Uterus (tissue), 2 donors: ENCODE measurements around the gene ADAMTS2.

ENCODE experiments used
- POLR2A ChIP-seq, 2 donors: fragments of 450-650 bp; IDR thresholded peaks; one replicate each; pipeline ENCODE4 v1.6.1; 2016; ENCODE audit warnings: antibody characterized with exemption in 2 of 2, mild to moderate bottlenecking in 1 of 2, moderate library complexity in 1 of 2
- TF ChIP-seq, protein P1 (sequence below), 4 experiments: fragments of 200-600 bp in 2 of 4; fragments of 450-650 bp in 2 of 4; sonication (generic) in 2 of 4; IDR thresholded peaks; one replicate each; pipeline ENCODE4 v1.5.1; 2016 to 2019; ENCODE audit warnings: antibody characterized with exemption in 4 of 4, mild to moderate bottlenecking in 2 of 4, moderate library complexity in 1 of 4

DNA sequence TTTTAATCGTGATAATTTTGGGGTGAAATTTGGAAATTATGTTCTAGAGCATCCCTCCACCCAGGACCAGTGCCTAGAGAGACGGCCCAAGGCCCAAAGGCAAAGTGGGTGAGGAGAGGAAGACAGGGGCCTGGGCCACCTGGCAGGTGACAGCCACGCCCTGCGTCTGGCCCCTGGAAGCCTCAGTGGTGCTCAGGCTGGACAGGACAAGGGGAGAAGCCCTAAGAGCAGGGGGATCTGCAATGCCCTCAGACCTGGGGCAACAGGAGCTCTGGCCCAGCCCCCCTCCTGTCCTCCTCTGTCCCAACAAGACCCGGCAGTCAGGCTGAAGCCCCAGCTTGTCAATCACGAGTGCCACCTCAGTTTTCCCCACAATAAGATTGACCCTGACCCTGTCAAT lies 134.8 kb downstream of the ADAMTS2 start:
- TF ChIP-seq POLR2A (IDR thresholded peaks at IDR 0.05) = no peak
- TF ChIP-seq, protein P1, sequence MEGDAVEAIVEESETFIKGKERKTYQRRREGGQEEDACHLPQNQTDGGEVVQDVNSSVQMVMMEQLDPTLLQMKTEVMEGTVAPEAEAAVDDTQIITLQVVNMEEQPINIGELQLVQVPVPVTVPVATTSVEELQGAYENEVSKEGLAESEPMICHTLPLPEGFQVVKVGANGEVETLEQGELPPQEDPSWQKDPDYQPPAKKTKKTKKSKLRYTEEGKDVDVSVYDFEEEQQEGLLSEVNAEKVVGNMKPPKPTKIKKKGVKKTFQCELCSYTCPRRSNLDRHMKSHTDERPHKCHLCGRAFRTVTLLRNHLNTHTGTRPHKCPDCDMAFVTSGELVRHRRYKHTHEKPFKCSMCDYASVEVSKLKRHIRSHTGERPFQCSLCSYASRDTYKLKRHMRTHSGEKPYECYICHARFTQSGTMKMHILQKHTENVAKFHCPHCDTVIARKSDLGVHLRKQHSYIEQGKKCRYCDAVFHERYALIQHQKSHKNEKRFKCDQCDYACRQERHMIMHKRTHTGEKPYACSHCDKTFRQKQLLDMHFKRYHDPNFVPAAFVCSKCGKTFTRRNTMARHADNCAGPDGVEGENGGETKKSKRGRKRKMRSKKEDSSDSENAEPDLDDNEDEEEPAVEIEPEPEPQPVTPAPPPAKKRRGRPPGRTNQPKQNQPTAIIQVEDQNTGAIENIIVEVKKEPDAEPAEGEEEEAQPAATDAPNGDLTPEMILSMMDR (IDR thresholded peaks at IDR 0.05) = no peak
